Spinal cord (tissue), 10 donors: ENCODE results near the gene KRT80. TPM values are rescaled to one million over a fixed set of nuclear protein-coding genes. Genes with fewer than 3 reads are reported as not detected.

Experiments used
- DNase-seq, 6 donors: peaks; one replicate each; pipeline versions ENCODE4 v3.0.0 to v3.0.0-alpha.2; 2013 to 2015; ENCODE audit warnings: low spot score in 6 of 6, low read depth in 4 of 6
- H3K27ac ChIP-seq: one replicate; pipeline ENCODE4 v1.5.1; 2013; ENCODE audit warnings: low read depth, low read length, control low read depth
- H3K27me3 ChIP-seq: one replicate; pipeline ENCODE4 v1.6.1; 2013; ENCODE audit warnings: low read length; ENCODE audit not compliant: control insufficient read depth, insufficient read depth
- H3K36me3 ChIP-seq: one replicate; pipeline ENCODE4 v1.6.1; 2013; ENCODE audit warnings: low read length; ENCODE audit not compliant: control insufficient read depth, insufficient read depth
- H3K4me1 ChIP-seq: one replicate; pipeline ENCODE4 v1.6.1; 2013; ENCODE audit warnings: low read length; ENCODE audit not compliant: control insufficient read depth, insufficient read depth
- H3K4me3 ChIP-seq: one replicate; pipeline ENCODE4 v1.5.1; 2013; ENCODE audit warnings: low read depth, low read length, control low read depth
- H3K9me3 ChIP-seq: one replicate; pipeline ENCODE4 v1.6.1; 2013; ENCODE audit warnings: low read length; ENCODE audit not compliant: control insufficient read depth, insufficient read depth
- WGBS: methylation state at CpG from one replicate; pipeline ENCODE4 v1.1.5; 2013; ENCODE audit warnings: missing lambda C conversion rate; ENCODE audit not compliant: insufficient coverage; 5-methylcytosine and 5-hydroxymethylcytosine counted together
- polyA plus RNA-seq, 2 donors: library from polyadenylated mRNA; unstranded; fragments of 120-200 nt; gene quantifications; one replicate each; pipeline ENCODE4 v1.2.1, GENCODE V29; 2013; ENCODE audit not compliant: insufficient read length in 2 of 2
- total RNA-seq, 2 donors: library from RNA; depleted of rRNA in 1 of 2; stranded (reverse); fragments of 120-200 nt in 1 of 2; fragments of >200 nt in 1 of 2; gene quantifications; one replicate each; pipeline versions ENCODE4 v1.2.3 to v1.2.4, GENCODE V29; 2013 to 2014
- donor health status: healthy.

The KRT80 gene
- total and polyA plus RNA-seq, 4 donors, result 0.12 TPM; not detected in 3

- no peak for DNase-seq
Observed at GRCh38 chr12:52206304-52207040, 14.7 kb upstream of the KRT80 start.

GRCh38 chr12:52205612-52206303 is 13.9 kb upstream of the KRT80 start:
- H3K4me3 ChIP-seq, result no peak overlapping the region
- 73% methylated on average over 3 of the region's 4 CpGs for WGBS
- H3K27me3 ChIP-seq, result no peaks in the 10 kb centered on the region
- H3K4me1 ChIP-seq, result peaks cover 41% of the 10 kb centered on the region
- no peak overlapping the region for H3K27ac ChIP-seq
- DNase-seq, result no peak
- H3K36me3 ChIP-seq, result no peaks in the 10 kb centered on the region
- no peaks in the 10 kb centered on the region for H3K9me3 ChIP-seq

More at GRCh38 chr12:52206304-52207040, 14.7 kb upstream of the KRT80 start:
- no peak overlapping the region for H3K4me3 ChIP-seq
- no peaks in the 10 kb centered on the region for H3K9me3 ChIP-seq
- WGBS, result 75% methylated on average over 9 of the region's 9 CpGs
- H3K27ac ChIP-seq, result no peak overlapping the region
- H3K36me3 ChIP-seq, result no peaks in the 10 kb centered on the region
- peaks cover 41% of the 10 kb centered on the region for H3K4me1 ChIP-seq
- no peaks in the 10 kb centered on the region for H3K27me3 ChIP-seq

GRCh38 chr12:52204931-52205505 is 13.2 kb upstream of the KRT80 start:
- 83% methylated on average over 6 of the region's 7 CpGs for WGBS
- Histone ChIP-seq H3K27ac (no peak overlapping the region), H3K4me3 (no peak overlapping the region), H3K27me3 (no peaks in the 10 kb centered on the region), H3K9me3 (no peaks in the 10 kb centered on the region), H3K36me3 (no peaks in the 10 kb centered on the region), H3K4me1 (peaks cover 41% of the 10 kb centered on the region)
- no peak for DNase-seq

DNA sequence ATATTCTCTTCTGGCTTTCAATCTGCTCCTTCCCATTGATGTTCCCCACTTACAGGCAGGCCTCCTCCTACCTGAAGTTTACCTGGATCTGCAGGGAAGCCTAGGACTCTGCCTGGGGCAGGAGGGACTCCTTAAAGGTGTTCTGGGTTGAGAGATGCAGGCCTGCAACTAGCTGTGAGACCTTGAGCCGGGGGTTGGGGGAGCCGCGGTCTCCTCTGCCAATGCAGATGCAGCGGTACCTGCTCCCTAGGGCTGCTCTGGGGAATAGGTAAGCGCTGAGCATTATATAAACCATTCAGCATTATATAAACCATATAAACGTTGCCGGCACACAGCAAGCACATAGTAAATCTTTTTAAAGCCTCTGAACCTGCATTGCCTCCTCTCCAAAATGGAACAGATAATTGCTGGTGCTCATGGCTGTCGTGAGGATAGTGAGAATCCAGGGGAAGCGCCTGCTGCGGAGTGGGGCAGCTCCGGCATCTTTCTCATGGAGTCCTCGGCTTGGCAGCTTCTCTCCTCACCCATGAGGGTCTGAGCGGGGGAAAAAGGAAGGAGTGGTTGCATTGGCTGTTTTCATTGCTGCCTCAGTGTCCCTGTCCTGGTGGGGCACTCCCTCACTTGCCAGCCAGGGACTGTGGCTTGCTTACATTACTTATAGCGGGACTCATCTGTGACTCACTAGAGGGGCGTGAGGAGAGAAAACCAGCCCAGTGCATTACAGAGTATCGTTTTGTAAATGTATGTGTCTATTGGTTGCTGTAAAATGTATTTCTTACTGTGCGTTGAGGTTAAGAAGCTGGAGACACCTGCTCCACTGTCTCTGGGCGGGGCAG is 12.5 kb upstream of the KRT80 start:
- H3K4me1 ChIP-seq, result peaks cover 45% of the 10 kb centered on the region
- H3K4me3 ChIP-seq, result no peak overlapping the region
- H3K9me3 ChIP-seq, result no peaks in the 10 kb centered on the region
- 86% methylated on average over 5 of the region's 18 CpGs for WGBS
- no peak overlapping the region for H3K27ac ChIP-seq
- DNase-seq, result peak in 1 of 6 donors; percentile 65
- no peaks in the 10 kb centered on the region for H3K27me3 ChIP-seq
- H3K36me3 ChIP-seq, result no peaks in the 10 kb centered on the region

- Histone ChIP-seq H3K9me3 (no peaks in the 10 kb centered on the region), H3K4me3 (no peak overlapping the region), H3K27ac (no peak overlapping the region), H3K36me3 (no peaks in the 10 kb centered on the region), H3K4me1 (peaks cover 53% of the 10 kb centered on the region), H3K27me3 (no peaks in the 10 kb centered on the region)
- DNase-seq, result peak in 2 of 6 donors; percentile 60 to 78
- WGBS, result 40% methylated on average over 11 of the region's 19 CpGs
Observed at GRCh38 chr12:52203079-52203921, 11.5 kb upstream of the KRT80 start.

- 37% methylated on average over 10 of the region's 18 CpGs for WGBS
Observed at GRCh38 chr12:52202361-52203078, 10.7 kb upstream of the KRT80 start.

DNA sequence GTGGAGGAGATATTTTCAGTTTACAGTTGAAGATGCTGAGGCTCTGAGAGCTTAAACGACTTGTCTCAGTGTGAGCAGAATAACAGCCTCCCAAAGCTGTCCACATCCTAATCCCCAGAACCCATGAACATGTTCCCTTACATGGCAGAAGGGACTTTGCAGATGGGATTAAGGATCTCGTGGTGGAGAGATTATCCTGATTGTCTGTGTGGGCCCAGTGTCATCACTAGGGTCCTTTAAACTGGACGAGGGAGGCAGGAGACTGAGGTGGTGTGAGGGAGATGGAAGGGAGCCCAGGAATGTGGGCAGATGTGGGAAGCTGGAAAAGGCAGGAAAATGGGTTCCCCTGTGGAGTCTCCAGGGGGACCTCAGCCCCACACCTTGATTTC is 9.6 kb upstream of the KRT80 start:
- DNase-seq, result no peak
- peaks cover 46% of the 10 kb centered on the region for H3K4me1 ChIP-seq
- H3K27ac ChIP-seq, result no peak overlapping the region
- no peaks in the 10 kb centered on the region for H3K27me3 ChIP-seq
- 64% methylated on average over 2 of the region's 3 CpGs for WGBS
- no peaks in the 10 kb centered on the region for H3K9me3 ChIP-seq
- H3K4me3 ChIP-seq, result no peak overlapping the region
- no peaks in the 10 kb centered on the region for H3K36me3 ChIP-seq

More at GRCh38 chr12:52202361-52203078, 10.7 kb upstream of the KRT80 start:
- H3K36me3 ChIP-seq, result no peaks in the 10 kb centered on the region
- no peak overlapping the region for H3K27ac ChIP-seq
- H3K4me1 ChIP-seq, result peaks cover 52% of the 10 kb centered on the region
- H3K9me3 ChIP-seq, result no peaks in the 10 kb centered on the region
- peak in 2 of 6 donors; percentile 37 to 45 for DNase-seq
- H3K27me3 ChIP-seq, result no peaks in the 10 kb centered on the region
- H3K4me3 ChIP-seq, result no peak overlapping the region

DNA sequence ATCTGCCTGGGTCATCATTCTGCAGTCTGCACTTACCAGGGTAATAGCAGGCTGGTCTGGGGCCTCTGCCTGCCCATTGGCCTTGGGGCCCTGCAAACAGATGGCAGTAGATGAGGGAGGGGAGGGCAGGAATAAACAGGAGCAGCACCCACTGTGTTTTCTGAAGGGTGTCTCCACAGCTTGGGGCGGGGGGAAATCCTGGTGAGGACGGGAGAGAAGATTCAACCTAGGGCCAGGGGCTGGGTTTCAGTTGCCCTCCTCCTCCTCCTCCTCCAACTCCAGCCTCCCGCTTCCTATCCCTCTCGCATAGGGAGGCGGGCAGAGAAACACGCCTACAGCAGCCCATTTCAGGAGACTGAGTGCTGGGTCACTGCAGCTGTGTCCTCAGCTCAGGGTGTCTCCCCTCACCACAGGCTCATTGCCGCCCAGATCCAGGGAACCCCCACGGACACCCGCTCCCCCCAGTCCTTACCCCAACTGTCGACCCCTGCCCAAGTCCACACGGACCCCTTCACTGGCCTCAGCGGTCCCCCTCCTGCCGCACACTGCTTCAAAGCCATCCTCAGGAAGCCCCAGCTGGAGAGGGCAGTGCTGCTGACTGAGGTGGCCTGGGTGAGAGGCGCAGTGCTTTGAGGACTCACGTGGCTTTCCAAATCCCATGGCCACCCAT is 9.1 kb upstream of the KRT80 start:
- H3K27ac ChIP-seq, result no peak overlapping the region
- H3K4me3 ChIP-seq, result no peak overlapping the region
- WGBS, result 62% methylated on average over 10 of the region's 15 CpGs
- H3K36me3 ChIP-seq, result no peaks in the 10 kb centered on the region
- no peaks in the 10 kb centered on the region for H3K9me3 ChIP-seq
- H3K4me1 ChIP-seq, result peaks cover 41% of the 10 kb centered on the region
- no peak for DNase-seq
- no peaks in the 10 kb centered on the region for H3K27me3 ChIP-seq
